Ovary (tissue), 9 donors: ENCODE measurements around the gene PBX1. TPM values are rescaled to one million over a fixed set of nuclear protein-coding genes. Genes with fewer than 3 reads are reported as not detected.

Experiments used
- DNase-seq, 5 donors: peaks; one replicate each; pipeline ENCODE4 v3.0.0-alpha.2; 2019 to 2020
- H3K27ac ChIP-seq, 2 donors: fragments of 200-600 bp; one replicate each; pipeline versions ENCODE4 v1.5.1 to v1.8.0; 2019 to 2022
- H3K27me3 ChIP-seq: fragments of 200-600 bp; one replicate; pipeline ENCODE4 v1.8.0; 2022
- H3K36me3 ChIP-seq: fragments of 200-600 bp; sonication (generic); one replicate; pipeline ENCODE4 v1.5.1; 2019
- H3K4me1 ChIP-seq: one replicate; pipeline ENCODE4 v1.8.1; 2013; ENCODE audit warnings: mild to moderate bottlenecking, moderate library complexity; ENCODE audit not compliant: insufficient read depth
- H3K4me3 ChIP-seq: fragments of 200-600 bp; sonication (generic); one replicate; pipeline ENCODE4 v1.5.1; 2017
- H3K9me3 ChIP-seq, 2 donors: fragments of 200-600 bp in 1 of 2; sonication (generic) in 1 of 2; one replicate each; pipeline versions ENCODE4 v1.5.1 to v1.8.1; 2013 to 2019; ENCODE audit warnings: mild to moderate bottlenecking in 1 of 2, moderate library complexity in 1 of 2
- EP300 ChIP-seq: sonication (generic); formaldehyde crosslinking; IDR thresholded peaks from one replicate; pipeline ENCODE4 v1.6.1; 2017; ENCODE audit warnings: antibody characterized with exemption
- POLR2A ChIP-seq: fragments of 450-650 bp; IDR thresholded peaks from one replicate; pipeline ENCODE4 v1.6.1; 2017; ENCODE audit warnings: antibody characterized with exemption, mild to moderate bottlenecking, moderate library complexity
- WGBS, 3 donors: extraction: QIAGEN DNeasy Blood & Tissue Kit in 1 of 3; methylation state at CpG; one replicate each; pipeline versions ENCODE4 v1.1.5 to v1.1.7; 2013 to 2017; 5-methylcytosine and 5-hydroxymethylcytosine counted together
- intact Hi-C, 4 donors: fragments of 100-400 bp; cut with DNase I; formaldehyde crosslinking; loops; one replicate each; pipeline versions ENCODE4 v1.11.0 to v1.15.1; 2022 to 2023
- polyA plus RNA-seq, 2 donors: library from polyadenylated mRNA; stranded (reverse); fragments of 200-250 nt in 1 of 2; fragments of 350-450 nt in 1 of 2; fragmentation: Illumina TruSeq in 1 of 2; extraction: RNeasy Lipid Tissue Mini Kit (QIAGEN cat#74804) in 1 of 2; gene quantifications; one replicate each; pipeline ENCODE4 v1.2.3, GENCODE V29; 2013 to 2014
- total RNA-seq, 7 donors: library from RNA; depleted of rRNA in 2 of 7; stranded (reverse); fragments of >200 nt in 2 of 7; fragmentation: NEBNext Ultra II Directional in 3 of 7; extraction: Animal tissue kit (Norgen Biotek cat#: 25700) in 3 of 7; gene quantifications; one replicate each; pipeline versions ENCODE4 v1.1.0 to v1.2.4, GENCODE V29; 2016 to 2023
- TF ChIP-seq, protein P1 (sequence below), 3 donors: fragments of 450-650 bp in 2 of 3; fragments of 200-600 bp in 1 of 3; IDR thresholded peaks; one replicate each; pipeline versions ENCODE4 v1.5.1 to v1.8.0; 2016 to 2022; ENCODE audit warnings: antibody characterized with exemption in 3 of 3, mild to moderate bottlenecking in 1 of 3
- donor health status: DM: no; HTN: no; CAD: no; lungs with moderate emphysema.
- donor health status: DM: no; HTN: no; CAD: no.
- donor health status: Bipolar disorder and iron deficiency.
- donor health status: DM: yes; HTN: yes; CAD: no.
- donor health status: DM: no; HTN: no; CAD: no.
- donor health status: DM: yes; HTN: yes; CAD: no.

The PBX1 gene
- total and polyA plus RNA-seq, 9 donors = 43.7 to 220 (median 142) TPM

DNA sequence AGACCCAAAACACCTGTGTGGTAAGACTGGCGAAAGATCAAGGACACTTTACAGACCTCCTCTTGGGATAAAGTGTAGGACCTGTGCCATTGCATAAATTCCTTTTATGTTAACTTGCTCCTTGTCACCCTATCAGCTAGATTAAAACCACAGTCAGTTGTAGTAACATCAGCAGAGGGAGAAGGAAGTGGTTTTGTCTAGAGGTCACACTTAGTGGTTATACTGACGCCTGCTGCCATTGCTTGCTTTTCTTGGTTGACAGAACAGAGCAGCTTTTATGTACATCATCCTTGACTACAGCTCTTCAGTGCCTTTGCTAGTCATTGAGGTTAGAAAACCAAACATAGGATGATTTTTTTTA lies 101.4 kb downstream of the PBX1 start:
- Histone ChIP-seq H3K4me3 (no peak overlapping the region), H3K36me3 (no peaks in the 10 kb centered on the region), H3K27me3 (no peaks in the 10 kb centered on the region), H3K4me1 (peaks cover 15% of the 10 kb centered on the region), H3K9me3 (no peaks in the 10 kb centered on the region), H3K27ac (no peak overlapping the region)
- TF ChIP-seq EP300 (no peak), POLR2A (no peak)
- TF ChIP-seq, protein P1, sequence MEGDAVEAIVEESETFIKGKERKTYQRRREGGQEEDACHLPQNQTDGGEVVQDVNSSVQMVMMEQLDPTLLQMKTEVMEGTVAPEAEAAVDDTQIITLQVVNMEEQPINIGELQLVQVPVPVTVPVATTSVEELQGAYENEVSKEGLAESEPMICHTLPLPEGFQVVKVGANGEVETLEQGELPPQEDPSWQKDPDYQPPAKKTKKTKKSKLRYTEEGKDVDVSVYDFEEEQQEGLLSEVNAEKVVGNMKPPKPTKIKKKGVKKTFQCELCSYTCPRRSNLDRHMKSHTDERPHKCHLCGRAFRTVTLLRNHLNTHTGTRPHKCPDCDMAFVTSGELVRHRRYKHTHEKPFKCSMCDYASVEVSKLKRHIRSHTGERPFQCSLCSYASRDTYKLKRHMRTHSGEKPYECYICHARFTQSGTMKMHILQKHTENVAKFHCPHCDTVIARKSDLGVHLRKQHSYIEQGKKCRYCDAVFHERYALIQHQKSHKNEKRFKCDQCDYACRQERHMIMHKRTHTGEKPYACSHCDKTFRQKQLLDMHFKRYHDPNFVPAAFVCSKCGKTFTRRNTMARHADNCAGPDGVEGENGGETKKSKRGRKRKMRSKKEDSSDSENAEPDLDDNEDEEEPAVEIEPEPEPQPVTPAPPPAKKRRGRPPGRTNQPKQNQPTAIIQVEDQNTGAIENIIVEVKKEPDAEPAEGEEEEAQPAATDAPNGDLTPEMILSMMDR (IDR thresholded peaks at IDR 0.05) = no peak
- no peak for DNase-seq
- 45 to 46% (median 46%) methylated on average over 2 of the region's 2 CpGs for WGBS, 3 donors
- intact Hi-C loops = no loop called here

DNA sequence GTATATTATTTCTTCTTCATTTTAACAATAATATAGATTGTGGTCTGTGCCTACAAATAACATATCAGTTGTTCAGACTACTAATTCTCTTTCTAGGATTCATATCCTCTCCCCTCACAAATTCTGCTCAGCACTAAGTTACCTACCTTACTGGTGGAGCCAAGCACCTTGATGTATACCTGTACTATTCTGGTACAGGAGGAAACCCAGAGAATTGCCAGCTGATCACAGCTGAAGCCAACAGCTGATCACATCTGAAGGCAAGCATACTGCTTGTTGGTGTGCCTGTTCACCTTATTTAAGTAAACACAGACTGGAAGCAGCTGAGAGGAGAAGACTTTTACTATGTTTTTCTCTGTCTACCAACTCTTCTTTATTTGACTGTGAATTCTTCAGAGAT lies 101.8 kb downstream of the PBX1 start:
- DNase-seq = no peak
- Histone ChIP-seq H3K4me3 (no peak overlapping the region), H3K4me1 (peaks cover 15% of the 10 kb centered on the region), H3K27ac (no peak overlapping the region), H3K9me3 (no peaks in the 10 kb centered on the region), H3K27me3 (no peaks in the 10 kb centered on the region), H3K36me3 (no peaks in the 10 kb centered on the region)
- TF ChIP-seq, protein P1 (IDR thresholded peaks at IDR 0.05) = no peak
- TF ChIP-seq POLR2A (no peak), EP300 (no peak)
- intact Hi-C loops = no loop called here

DNA sequence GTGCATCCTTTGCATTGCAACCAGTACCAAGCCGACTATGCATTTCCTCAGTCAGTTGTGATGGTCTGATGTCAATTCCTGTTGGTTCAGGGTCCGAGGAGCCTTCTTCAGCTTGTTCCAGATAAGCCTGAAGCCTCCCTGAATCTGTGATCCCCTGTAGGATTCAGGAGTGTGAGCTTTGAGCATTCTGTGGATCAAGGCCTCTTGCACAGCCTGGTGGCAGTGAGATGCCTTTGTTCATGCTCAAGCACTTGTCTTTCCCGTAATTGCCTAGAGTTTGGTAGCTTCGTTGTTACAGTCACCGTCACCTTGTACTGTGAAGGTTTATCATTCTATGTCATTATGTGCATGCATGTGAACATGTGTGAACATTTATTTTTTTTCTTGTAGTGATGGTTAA lies 103.5 kb downstream of the PBX1 start:
- Histone ChIP-seq H3K27me3 (no peaks in the 10 kb centered on the region), H3K27ac (no peak overlapping the region), H3K9me3 (no peaks in the 10 kb centered on the region), H3K36me3 (no peaks in the 10 kb centered on the region), H3K4me3 (no peak overlapping the region), H3K4me1 (peaks cover 16% of the 10 kb centered on the region)
- intact Hi-C loops = no loop called here
- DNase-seq = no peak
- TF ChIP-seq EP300 (no peak), POLR2A (no peak)
- TF ChIP-seq, protein P1 (IDR thresholded peaks at IDR 0.05) = no peak
- 84 to 94% (median 88%) methylated on average over 5 of the region's 5 CpGs for WGBS, 3 donors

DNA sequence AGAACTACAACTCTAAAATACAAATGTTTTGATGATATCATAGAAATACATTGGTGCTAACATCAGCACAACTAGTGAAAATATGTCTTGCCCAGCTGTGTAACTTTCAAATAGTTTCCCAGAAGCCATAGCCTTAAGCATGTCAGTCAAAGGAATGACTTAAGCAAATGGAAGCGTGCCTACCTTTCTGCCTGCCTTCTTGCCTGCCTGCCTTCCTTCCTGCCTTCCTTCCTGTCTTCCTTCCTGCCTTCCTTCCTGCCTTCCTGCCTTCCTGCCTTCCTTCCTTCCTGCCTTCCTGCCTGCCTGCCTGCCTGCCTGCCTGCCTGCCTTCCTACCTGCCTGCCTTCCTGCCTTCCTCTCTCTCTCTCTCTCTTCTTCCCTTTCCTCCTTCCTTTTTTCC lies 104.0 kb downstream of the PBX1 start:
- Histone ChIP-seq H3K4me1 (peaks cover 17% of the 10 kb centered on the region), H3K9me3 (no peaks in the 10 kb centered on the region), H3K4me3 (no peak overlapping the region), H3K27me3 (no peaks in the 10 kb centered on the region), H3K36me3 (no peaks in the 10 kb centered on the region), H3K27ac (no peak overlapping the region)
- TF ChIP-seq EP300 (no peak), POLR2A (no peak)
- TF ChIP-seq, protein P1 (IDR thresholded peaks at IDR 0.05) = no peak
- no peak for DNase-seq
- intact Hi-C loops = no loop called here
- 81 to 100% (median 94%) methylated on average over 1 of the region's 1 CpG for WGBS, 3 donors

DNA sequence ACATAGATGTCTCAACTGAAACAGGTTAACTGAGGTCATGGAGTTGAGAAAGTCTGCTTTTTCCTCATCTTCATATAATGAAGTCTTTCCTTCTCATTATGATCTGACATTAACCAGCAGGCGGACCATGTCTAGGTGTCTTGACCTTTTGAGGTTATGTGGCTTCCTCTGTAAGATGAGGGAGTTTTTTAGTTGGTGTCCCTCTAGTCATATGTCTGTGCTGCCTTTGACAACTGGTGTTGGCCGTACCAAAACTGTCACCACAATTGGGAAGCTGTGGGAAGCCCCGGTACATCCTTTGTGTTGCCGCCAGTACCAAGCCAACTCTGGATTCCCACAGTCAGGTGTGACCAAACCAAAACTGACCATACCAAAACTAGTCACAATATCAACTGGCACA lies 105.1 kb downstream of the PBX1 start:
- Histone ChIP-seq H3K4me3 (no peak overlapping the region), H3K36me3 (no peaks in the 10 kb centered on the region), H3K27ac (no peak overlapping the region), H3K27me3 (no peaks in the 10 kb centered on the region), H3K4me1 (peaks cover 16% of the 10 kb centered on the region), H3K9me3 (no peaks in the 10 kb centered on the region)
- no peak for DNase-seq
- WGBS, 3 donors = 96 to 98% (median 98%) methylated on average over 4 of the region's 4 CpGs
- no peak for TF ChIP-seq EP300
- no peak for TF ChIP-seq POLR2A
- TF ChIP-seq, protein P1 (IDR thresholded peaks at IDR 0.05) = no peak
- intact Hi-C loops = no loop called here
